NB4 (cell line): ENCODE data around the gene OPCML.

ENCODE experiments used
- DNase-seq: peaks from one replicate; pipeline ENCODE4 v3.0.0; 2010; ENCODE audit warnings: low read depth
- H3K4me3 ChIP-seq: one replicate; pipeline ENCODE4 v1.5.1; 2011; ENCODE audit warnings: mild to moderate bottlenecking, low read depth, low read length, moderate library complexity
- CTCF ChIP-seq: IDR thresholded peaks from one replicate; pipeline ENCODE4 v1.5.1; 2012; ENCODE audit warnings: low read depth, low read length
- MAX ChIP-seq: IDR thresholded peaks from 2 replicates; pipeline ENCODE4 v1.6.1; 2011; ENCODE audit warnings: low read depth, low read length
- MYC ChIP-seq: IDR thresholded peaks from 2 replicates; pipeline ENCODE4 v1.6.1; 2011; ENCODE audit warnings: low read depth, low read length
- POLR2A ChIP-seq: IDR thresholded peaks from 2 replicates; pipeline ENCODE4 v1.6.1; 2011; ENCODE audit warnings: mild to moderate bottlenecking; ENCODE audit not compliant: insufficient read length; ENCODE audit errors: extremely low read depth

The OPCML gene

GRCh38 chr11:133007027-133007584 is 525.2 kb downstream of the OPCML start:
- TF ChIP-seq POLR2A = no peak
- TF ChIP-seq CTCF = no peak
- no peak for TF ChIP-seq MAX
- no peak for TF ChIP-seq MYC
- no peak for DNase-seq

GRCh38 chr11:133004369-133004768 is 527.9 kb downstream of the OPCML start:
- DNase-seq = no peak
- H3K4me3 ChIP-seq = no peak overlapping the region
- no peak for TF ChIP-seq POLR2A

More at GRCh38 chr11:133007027-133007584, 525.2 kb downstream of the OPCML start:
- no peak overlapping the region for H3K4me3 ChIP-seq

GRCh38 chr11:132999516-132999915 is 532.8 kb downstream of the OPCML start:
- TF ChIP-seq POLR2A = no peak
- TF ChIP-seq CTCF = no peak
- TF ChIP-seq MYC = no peak
- no peak for TF ChIP-seq MAX
- H3K4me3 ChIP-seq = no peak overlapping the region
- DNase-seq = no peak

- DNase-seq = no peak
- H3K4me3 ChIP-seq = no peak overlapping the region
- TF ChIP-seq MYC = no peak
- no peak for TF ChIP-seq CTCF
- TF ChIP-seq POLR2A = no peak
- no peak for TF ChIP-seq MAX
These were observed 533.3 kb downstream of the OPCML start for GRCh38 chr11:132999031-132999430.

GRCh38 chr11:132997396-132997795 is 534.9 kb downstream of the OPCML start:
- no peak for DNase-seq
- TF ChIP-seq MYC = no peak
- no peak for TF ChIP-seq CTCF
- no peak for TF ChIP-seq MAX
- TF ChIP-seq POLR2A = no peak
- no peak overlapping the region for H3K4me3 ChIP-seq

DNA sequence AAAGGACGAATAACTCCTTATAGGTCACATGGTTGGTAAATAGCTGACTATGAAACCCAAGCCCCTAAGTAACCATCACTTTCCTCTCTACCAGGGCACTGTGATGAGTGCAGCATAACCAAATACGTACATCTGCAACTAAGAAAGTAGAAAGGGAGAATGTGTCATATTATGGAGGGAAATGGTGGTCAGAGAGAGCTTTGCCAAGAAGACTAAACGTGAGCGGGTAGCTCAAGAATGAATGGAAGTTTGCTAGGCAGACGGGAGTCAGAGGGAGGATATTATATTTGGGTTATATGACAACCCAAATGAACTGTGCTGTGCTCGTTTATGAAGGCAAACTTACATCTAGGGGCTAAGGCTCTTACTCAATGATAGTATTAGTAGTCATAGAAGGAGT is 537.3 kb downstream of the OPCML start:
- H3K4me3 ChIP-seq = no peak overlapping the region
- DNase-seq = no peak
- TF ChIP-seq MAX (no peak), MYC (no peak)

GRCh38 chr11:132993991-132994502 is 538.3 kb downstream of the OPCML start:
- H3K4me3 ChIP-seq = no peak overlapping the region
- DNase-seq = no peak
- TF ChIP-seq POLR2A (no peak), MYC (no peak), CTCF (no peak), MAX (no peak)
